PC-3 (cell line): ENCODE measurements around the gene IL31.

ENCODE experiments used
- CTCF ChIP-seq: fragments of 300-600 bp; sonication (generic); conservative IDR thresholded peaks from 2 replicates; pipeline ENCODE4 v1.5.1; 2017; ENCODE audit warnings: antibody characterized with exemption, low read depth, mild to moderate bottlenecking, low read length
- EZH2 ChIP-seq: fragments of 300-600 bp; sonication (generic); IDR thresholded peaks from one replicate; pipeline ENCODE4 v1.6.1; 2017; ENCODE audit warnings: antibody characterized with exemption, mild to moderate bottlenecking, low read length; ENCODE audit not compliant: unreplicated experiment
- EZH2phosphoT487 ChIP-seq: fragments of 300-600 bp; sonication (generic); IDR thresholded peaks from 2 replicates; pipeline ENCODE4 v1.6.1; 2018; ENCODE audit warnings: mild to moderate bottlenecking, antibody characterized with exemption, low read length, borderline replicate concordance

DNA sequence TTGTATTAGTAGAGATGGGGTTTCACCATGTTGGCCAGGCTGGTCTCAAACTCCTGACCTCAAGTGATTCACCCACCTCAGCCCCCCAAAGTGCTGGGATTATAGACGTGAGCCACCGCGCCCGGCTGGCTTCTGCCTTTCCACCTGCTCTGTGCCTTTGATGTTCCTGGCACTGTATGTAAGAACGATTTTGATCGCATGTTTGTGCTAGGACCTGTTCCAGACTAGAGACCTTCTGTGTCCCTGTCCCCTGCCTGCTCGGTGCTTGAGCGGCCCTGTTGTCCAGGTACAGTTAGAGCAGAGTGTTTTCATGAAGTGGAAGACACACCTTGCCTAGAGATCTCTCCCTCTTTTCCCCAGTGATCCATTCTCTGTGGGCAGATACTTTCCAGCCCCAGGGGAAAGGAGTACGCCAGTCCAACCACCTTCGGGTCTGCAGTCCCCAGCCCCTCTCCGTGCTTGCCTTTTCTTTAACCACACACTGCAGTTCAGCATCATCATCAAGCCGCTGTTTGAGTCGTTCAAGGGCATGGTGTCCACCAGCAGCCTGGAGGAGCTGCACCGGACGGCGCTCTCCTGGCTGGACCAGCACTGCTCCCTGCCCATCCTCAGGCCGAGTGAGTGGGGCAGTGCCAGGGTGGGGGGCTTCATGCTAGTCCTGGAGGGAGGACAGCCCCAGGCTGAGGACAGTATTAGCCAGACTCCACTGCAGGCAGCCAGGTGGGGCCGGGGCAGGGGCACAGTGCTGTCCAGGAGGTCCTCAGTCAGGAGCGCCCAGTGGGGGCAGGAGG, 33.4 kb downstream of the IL31 start:
- TF ChIP-seq EZH2 (no peak), CTCF (no peak), EZH2phosphoT487 (no peak)
